Adipose tissue (tissue), 3 donors: ENCODE data around the gene ZNF70. TPM values are rescaled to one million over a fixed set of nuclear protein-coding genes. Genes with fewer than 3 reads are reported as not detected.

Experiments used
- H3K27ac ChIP-seq: one replicate; pipeline ENCODE4 v1.5.1; 2013; ENCODE audit warnings: low read depth, low read length
- WGBS, 3 donors: extraction: QIAGEN DNeasy Blood & Tissue Kit; methylation state at CpG; one replicate each; pipeline ENCODE4 v1.1.7; 2013; 5-methylcytosine and 5-hydroxymethylcytosine counted together
- polyA plus RNA-seq, 3 donors: library from polyadenylated mRNA; stranded (reverse); fragments of 200-250 nt; gene quantifications; one replicate each; pipeline ENCODE4 v1.2.3, GENCODE V29; 2013
- donor health status: healthy with polysubstance abuse.
- donor health status: Bipolar disorder and iron deficiency.
- donor health status: healthy.

ZNF70 gene
- 1 to 10 TPM in 2 of 3 donors, under 1 TPM in 1; 0.71 to 1.3 (median 1.0) TPM for polyA plus RNA-seq

GRCh38 chr22:23750714-23751440 lies at the start of gene ZNF70:
ZNF70 (minus strand) TSS chr22:23751112; CDS start chr22:23745140, 5,972 bp downstream.
- 0 to 1% (median 1%) methylated on average over 38 to 76 of the region's 78 CpGs for WGBS, 3 donors

GRCh38 chr22:23796461-23796860 lies 45.5 kb upstream of the ZNF70 start:
- WGBS, 3 donors = 57 to 69% (median 65%) methylated on average over 5 of the region's 5 CpGs
- no peak overlapping the region for H3K27ac ChIP-seq

More at GRCh38 chr22:23750714-23751440, at the start of gene ZNF70:
- H3K27ac ChIP-seq = peak within 1 kb of the TSS; percentile 28

- H3K27ac ChIP-seq = no peak overlapping the region
- WGBS, 3 donors = 83 to 92% (median 89%) methylated on average over 8 of the region's 8 CpGs
These were observed 42.4 kb upstream of the ZNF70 start for GRCh38 chr22:23793326-23793725.

- 78 to 86% (median 83%) methylated on average over 25 of the region's 25 CpGs for WGBS, 3 donors
- H3K27ac ChIP-seq = no peak overlapping the region
These were observed 41.1 kb upstream of the ZNF70 start for GRCh38 chr22:23791738-23792645.

- no peak overlapping the region for H3K27ac ChIP-seq
- WGBS, 3 donors = 59 to 69% (median 68%) methylated on average over 11 of the region's 11 CpGs
These were observed 40.2 kb upstream of the ZNF70 start for GRCh38 chr22:23790819-23791737.

GRCh38 chr22:23789638-23790037 lies 38.7 kb upstream of the ZNF70 start:
- H3K27ac ChIP-seq = no peak overlapping the region
- 59 to 90% (median 89%) methylated on average over 4 of the region's 4 CpGs for WGBS, 3 donors

GRCh38 chr22:23789121-23789520 lies 38.2 kb upstream of the ZNF70 start:
- no peak overlapping the region for H3K27ac ChIP-seq

GRCh38 chr22:23787910-23788309 lies 37.0 kb upstream of the ZNF70 start:
- 58 to 66% (median 61%) methylated on average over 3 of the region's 3 CpGs for WGBS, 3 donors
- H3K27ac ChIP-seq = no peak overlapping the region

More at GRCh38 chr22:23789121-23789520, 38.2 kb upstream of the ZNF70 start:
- WGBS, 3 donors = 38 to 88% (median 83%) methylated on average over 4 of the region's 4 CpGs

GRCh38 chr22:23787600-23787896 lies 36.6 kb upstream of the ZNF70 start:
- 1 to 5% (median 3%) methylated on average over 5 of the region's 5 CpGs for WGBS, 3 donors
- no peak overlapping the region for H3K27ac ChIP-seq

GRCh38 chr22:23786752-23787599 lies 36.1 kb upstream of the ZNF70 start, which contains the start of gene SMARCB1:
SMARCB1 (plus strand) TSS chr22:23786966; CDS start chr22:23787170, 204 bp downstream.
- WGBS, 3 donors = 0 to 1% (median 0%) methylated on average over 76 to 97 of the region's 97 CpGs
- H3K27ac ChIP-seq = peak within 1 kb of the TSS; percentile 83

GRCh38 chr22:23786261-23786710 lies 35.4 kb upstream of the ZNF70 start:
- H3K27ac ChIP-seq = no peak overlapping the region
- 41 to 53% (median 48%) methylated on average over 9 of the region's 9 CpGs for WGBS, 3 donors

- H3K27ac ChIP-seq = no peak overlapping the region
- WGBS, 3 donors = 52 to 67% (median 53%) methylated on average over 8 of the region's 8 CpGs
These were observed 33.4 kb upstream of the ZNF70 start for GRCh38 chr22:23784215-23784732.

GRCh38 chr22:23783265-23784150 lies 32.6 kb upstream of the ZNF70 start:
- H3K27ac ChIP-seq = no peak overlapping the region
- WGBS, 3 donors = 74 to 83% (median 83%) methylated on average over 15 of the region's 15 CpGs

- no peak overlapping the region for H3K27ac ChIP-seq
- 90 to 100% (median 100%) methylated on average over 1 of the region's 1 CpG for WGBS, 3 donors
These were observed 31.8 kb upstream of the ZNF70 start for GRCh38 chr22:23782703-23783102.

GRCh38 chr22:23782252-23782651 lies 31.3 kb upstream of the ZNF70 start:
- whole genome bisulfite sequencing, 3 donors = 91 to 96% (median 95%) methylated on average over 15 to 16 of the region's 16 CpGs
- no peak overlapping the region for H3K27ac ChIP-seq

GRCh38 chr22:23781511-23782183 lies 30.7 kb upstream of the ZNF70 start:
- no peak overlapping the region for H3K27ac ChIP-seq
- WGBS, 3 donors = 75 to 86% (median 76%) methylated on average over 14 of the region's 14 CpGs
